NCI-H748 (cell line): ENCODE data around the gene RAB3IL1.

ENCODE experiments used
- DNase-seq: peaks from one replicate; lab custom pipeline; 2025; ENCODE audit not compliant: unreplicated experiment; lab: John Stamatoyannopoulos, UW

The RAB3IL1 gene

GRCh38 chr11:61848631-61849030 lies 68.7 kb downstream of the RAB3IL1 start:
- no peak for DNase-seq

- DNase-seq = no peak
These were observed 69.3 kb downstream of the RAB3IL1 start for GRCh38 chr11:61847914-61848581.
